GM23338 (cell line): ENCODE results near the gene TMPRSS13. TPM values are rescaled to one million over a fixed set of nuclear protein-coding genes. Genes with fewer than 3 reads are reported as not detected.

Experiments used
- ATAC-seq: fragments of 200-7000 bp; cut with Tn5 transposase; 3 replicates; pipeline ENCODE4 v1.9.1; 2020
- DNase-seq: peaks from one replicate; pipeline ENCODE4 v3.0.0-alpha.2; 2015; ENCODE audit warnings: low spot score
- H2AFZ ChIP-seq: fragments of 200-600 bp; sonication (generic); 2 replicates; pipeline ENCODE4 v1.8.0; 2016; ENCODE audit warnings: antibody characterized with exemption, mild to moderate bottlenecking, moderate library complexity
- H3F3A ChIP-seq: fragments of 200-600 bp; sonication (generic); replicated peaks from 2 replicates; pipeline ENCODE4 v1.8.0; 2017; ENCODE audit warnings: antibody characterized with exemption, mixed run types, low read depth
- H3K27ac ChIP-seq: fragments of 200-600 bp; sonication (generic); 2 replicates; pipeline ENCODE4 v1.6.1; 2016; ENCODE audit warnings: low read depth
- H3K27me3 ChIP-seq: fragments of 200-600 bp; sonication (generic); 2 replicates; pipeline ENCODE4 v1.8.0; 2016; ENCODE audit warnings: mild to moderate bottlenecking, mixed run types, moderate library complexity; ENCODE audit not compliant: insufficient read depth
- H3K36me3 ChIP-seq: fragments of 200-600 bp; sonication (generic); 2 replicates; pipeline ENCODE4 v1.8.0; 2016; ENCODE audit warnings: mild to moderate bottlenecking; ENCODE audit not compliant: insufficient read depth
- H3K4me1 ChIP-seq: fragments of 200-600 bp; sonication (generic); 2 replicates; pipeline ENCODE4 v1.8.0; 2016; ENCODE audit warnings: mild to moderate bottlenecking, moderate library complexity; ENCODE audit not compliant: insufficient read depth
- H3K4me2 ChIP-seq: fragments of 200-600 bp; sonication (generic); 2 replicates; pipeline ENCODE4 v1.7.1; 2017; ENCODE audit warnings: mixed run types
- H3K4me3 ChIP-seq: fragments of 200-600 bp; sonication (generic); 2 replicates; pipeline ENCODE4 v1.6.1; 2016; ENCODE audit warnings: mixed run types
- H3K79me2 ChIP-seq: fragments of 200-600 bp; sonication (generic); replicated peaks from 2 replicates; pipeline ENCODE4 v1.8.0; 2017; ENCODE audit warnings: mild to moderate bottlenecking; ENCODE audit not compliant: insufficient read depth
- H3K9me2 ChIP-seq: fragments of 200-600 bp; sonication (generic); 2 replicates; pipeline ENCODE4 v1.8.0; 2017; ENCODE audit not compliant: insufficient read depth
- H4K20me1 ChIP-seq: fragments of 200-600 bp; sonication (generic); replicated peaks from 2 replicates; pipeline ENCODE4 v1.8.0; 2017; ENCODE audit warnings: mild to moderate bottlenecking; ENCODE audit not compliant: insufficient read depth
- H3K27ac Mint-ChIP-seq: 2 replicates; pipeline ENCODE4 v1.8.0; 2020; ENCODE audit warnings: inconsistent platforms, mild to moderate bottlenecking, moderate library complexity, mixed read lengths
- H3K27me3 Mint-ChIP-seq: 3 replicates; pipeline ENCODE4 v1.8.0; 2022; ENCODE audit warnings: low read depth, mild to moderate bottlenecking, moderate library complexity, mixed read lengths, inconsistent platforms; ENCODE audit not compliant: insufficient read depth, poor library complexity
- H3K36me3 Mint-ChIP-seq: 3 replicates; pipeline ENCODE4 v1.8.0; 2021; ENCODE audit warnings: low read depth, mild to moderate bottlenecking, inconsistent platforms, moderate library complexity, mixed read lengths
- H3K4me1 Mint-ChIP-seq: 3 replicates; pipeline ENCODE4 v1.8.0; 2020; ENCODE audit warnings: mild to moderate bottlenecking, inconsistent platforms, mixed read lengths
- H3K4me3 Mint-ChIP-seq: 3 replicates; pipeline ENCODE4 v1.8.0; 2021; ENCODE audit warnings: moderate library complexity, mild to moderate bottlenecking, inconsistent platforms, mixed read lengths
- H3K9me3 Mint-ChIP-seq: 3 replicates; pipeline ENCODE4 v1.8.0; 2020; ENCODE audit warnings: moderate library complexity, mild to moderate bottlenecking, inconsistent platforms, mixed read lengths
- CREB1 ChIP-seq: fragments of 250-450 bp; sonication (Bioruptor Pico); IDR thresholded peaks from 2 replicates; pipeline ENCODE4 v1.5.0; 2020; ENCODE audit warnings: low read depth, mild to moderate bottlenecking, moderate library complexity
- EZH2 ChIP-seq: fragments of 200-600 bp; sonication (generic); IDR thresholded peaks from one replicate; pipeline ENCODE4 v1.8.0; 2017; ENCODE audit warnings: antibody characterized with exemption, mild to moderate bottlenecking, low read depth; ENCODE audit not compliant: unreplicated experiment
- EZH2phosphoT487 ChIP-seq: fragments of 200-600 bp; sonication (generic); IDR thresholded peaks from one replicate; pipeline ENCODE4 v1.8.1; 2018; ENCODE audit warnings: antibody characterized with exemption; ENCODE audit not compliant: unreplicated experiment
- JUNB ChIP-seq: IDR thresholded peaks from one replicate; pipeline ENCODE4 v1.6.1; 2016; ENCODE audit warnings: antibody characterized with exemption; ENCODE audit not compliant: unreplicated experiment
- NANOG ChIP-seq: IDR thresholded peaks from 2 replicates; pipeline ENCODE4 v1.6.1; 2016; ENCODE audit warnings: antibody characterized with exemption, borderline replicate concordance
- POLR2AphosphoS5 ChIP-seq: IDR thresholded peaks from 2 replicates; pipeline ENCODE4 v1.6.1; 2016; ENCODE audit warnings: antibody characterized with exemption, low read depth
- STAT1 ChIP-seq: IDR thresholded peaks from one replicate; pipeline ENCODE4 v1.6.1; 2016; ENCODE audit warnings: antibody characterized with exemption; ENCODE audit not compliant: unreplicated experiment
- ZNF114 ChIP-seq: fragments of 250-450 bp; sonication (Bioruptor Pico); IDR thresholded peaks from 2 replicates; pipeline ENCODE4 v1.5.0; 2020; ENCODE audit warnings: mild to moderate bottlenecking, moderate library complexity
- ZNF331 ChIP-seq: fragments of 250-450 bp; sonication (Bioruptor Pico); IDR thresholded peaks from 2 replicates; pipeline ENCODE4 v1.5.0; 2020; ENCODE audit warnings: low read depth, mild to moderate bottlenecking, moderate library complexity
- polyA plus RNA-seq: library from polyadenylated mRNA; unstranded; fragments of >200 nt; fragmentation: Nextera tagmentation; extraction: Ambion mirVana; gene quantifications from 2 replicates; pipeline ENCODE4 v1.2.1, GENCODE V29; 2016
- total RNA-seq: library from RNA; depleted of rRNA; stranded (reverse); fragments of >200 nt; shearing (Covaris generic); gene quantifications from 2 replicates; pipeline ENCODE4 v1.2.3, GENCODE V29; 2014
- TF ChIP-seq, protein P1 (sequence below): IDR thresholded peaks from 2 replicates; pipeline ENCODE4 v1.6.1; 2016; ENCODE audit warnings: antibody characterized with exemption
- TF ChIP-seq, protein P2 (sequence below), 2 experiments: fragments of 200-600 bp in 1 of 2; sonication (generic) in 1 of 2; conservative IDR thresholded peaks; 2 replicates each; pipeline versions ENCODE4 v1.5.1 to v1.6.1; 2016 to 2017; ENCODE audit warnings: antibody characterized with exemption in 2 of 2, low read depth in 2 of 2, mild to moderate bottlenecking in 2 of 2, moderate library complexity in 1 of 2
- TF ChIP-seq, protein P3 (sequence below): IDR thresholded peaks from one replicate; pipeline ENCODE4 v1.6.1; 2018; ENCODE audit warnings: antibody characterized with exemption; ENCODE audit not compliant: unreplicated experiment
- TF ChIP-seq, protein P4 (sequence below): fragments of 250-450 bp; sonication (Bioruptor Pico); IDR thresholded peaks from 2 replicates; pipeline ENCODE4 v1.5.0; 2020; ENCODE audit warnings: mild to moderate bottlenecking, moderate library complexity

TMPRSS13 gene
- total and polyA plus RNA-seq, 2 experiments from 2014 or later, result 0.31 TPM; not detected in 1

DNA sequence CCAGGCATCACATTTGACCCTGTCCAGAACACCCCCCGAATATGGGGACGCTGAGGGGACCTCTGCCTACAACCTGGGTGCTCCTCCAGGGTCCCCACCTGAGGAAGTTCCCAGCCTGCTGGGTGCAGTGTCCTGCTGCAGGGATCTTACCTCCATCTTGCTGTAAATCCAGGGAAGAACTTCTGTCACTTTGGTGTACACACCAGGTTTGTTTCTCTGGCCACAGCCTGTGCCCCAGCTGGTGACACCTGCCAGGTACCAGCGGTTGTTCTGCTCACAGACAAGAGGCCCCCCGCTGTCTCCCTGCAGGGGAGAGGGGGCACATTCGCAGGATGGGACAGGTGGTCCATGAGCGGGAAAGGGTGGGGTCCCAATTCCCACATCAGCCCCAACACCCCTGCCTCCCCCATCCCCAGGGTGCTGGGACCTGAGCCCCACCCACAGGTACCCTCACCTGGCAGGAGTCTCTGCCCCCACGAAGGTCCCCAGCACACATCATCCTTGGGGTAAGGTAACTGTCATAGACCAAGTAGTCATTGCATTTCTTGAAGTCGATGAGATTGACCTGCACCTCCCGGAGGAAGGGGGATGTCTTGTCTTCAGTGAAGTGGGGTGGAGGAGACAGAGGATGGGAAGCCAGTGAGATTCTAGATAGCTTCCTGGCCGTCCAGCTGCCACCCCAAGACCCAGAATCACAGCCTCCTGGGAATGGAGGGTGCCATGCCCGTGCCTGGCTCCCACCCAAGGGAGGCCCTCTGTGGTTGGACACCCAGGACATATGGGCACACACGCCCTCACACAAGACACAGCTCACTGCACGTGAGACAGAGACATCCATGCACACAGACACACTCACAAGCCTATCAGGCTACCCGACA, 25.5 kb downstream of the TMPRSS13 start:
- Mint-ChIP-seq H3K27me3 (peaks cover 5% of the 10 kb centered on the region), H3K27ac (no peak overlapping the region)
- H3K27ac ChIP-seq, result no peak overlapping the region

More for the DNA sequence above, 25.5 kb downstream of the TMPRSS13 start:
- H3K9me2 ChIP-seq, result no peaks in the 10 kb centered on the region
- H3K27me3 ChIP-seq, result no peaks in the 10 kb centered on the region
- H3K4me3 Mint-ChIP-seq, result no peak overlapping the region
- no peaks in the 10 kb centered on the region for H3F3A ChIP-seq
- H2AFZ ChIP-seq, result no peak overlapping the region
- no peaks in the 10 kb centered on the region for H3K36me3 ChIP-seq
- no peaks in the 10 kb centered on the region for H3K79me2 ChIP-seq
- no peaks in the 10 kb centered on the region for H4K20me1 ChIP-seq
- no peaks in the 10 kb centered on the region for H3K36me3 Mint-ChIP-seq
- H3K4me1 ChIP-seq, result 0 out of 2 replicates have a peak, but pooled peaks cover 3% of the 10 kb centered on the region
- no peak for DNase-seq
- no peak overlapping the region for H3K4me2 ChIP-seq
- H3K4me3 ChIP-seq, result no peak overlapping the region
- peaks cover 10% of the 10 kb centered on the region for H3K4me1 Mint-ChIP-seq
- TF ChIP-seq EZH2phosphoT487, result no peak
- no peak for TF ChIP-seq ZNF114 (CRISPR knock-in tag)
- no peak for TF ChIP-seq POLR2AphosphoS5
- no peak for TF ChIP-seq NANOG
- TF ChIP-seq, protein P1, sequence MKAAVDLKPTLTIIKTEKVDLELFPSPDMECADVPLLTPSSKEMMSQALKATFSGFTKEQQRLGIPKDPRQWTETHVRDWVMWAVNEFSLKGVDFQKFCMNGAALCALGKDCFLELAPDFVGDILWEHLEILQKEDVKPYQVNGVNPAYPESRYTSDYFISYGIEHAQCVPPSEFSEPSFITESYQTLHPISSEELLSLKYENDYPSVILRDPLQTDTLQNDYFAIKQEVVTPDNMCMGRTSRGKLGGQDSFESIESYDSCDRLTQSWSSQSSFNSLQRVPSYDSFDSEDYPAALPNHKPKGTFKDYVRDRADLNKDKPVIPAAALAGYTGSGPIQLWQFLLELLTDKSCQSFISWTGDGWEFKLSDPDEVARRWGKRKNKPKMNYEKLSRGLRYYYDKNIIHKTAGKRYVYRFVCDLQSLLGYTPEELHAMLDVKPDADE, result no peak
- no peak for TF ChIP-seq ZNF331
- TF ChIP-seq, protein P2, sequence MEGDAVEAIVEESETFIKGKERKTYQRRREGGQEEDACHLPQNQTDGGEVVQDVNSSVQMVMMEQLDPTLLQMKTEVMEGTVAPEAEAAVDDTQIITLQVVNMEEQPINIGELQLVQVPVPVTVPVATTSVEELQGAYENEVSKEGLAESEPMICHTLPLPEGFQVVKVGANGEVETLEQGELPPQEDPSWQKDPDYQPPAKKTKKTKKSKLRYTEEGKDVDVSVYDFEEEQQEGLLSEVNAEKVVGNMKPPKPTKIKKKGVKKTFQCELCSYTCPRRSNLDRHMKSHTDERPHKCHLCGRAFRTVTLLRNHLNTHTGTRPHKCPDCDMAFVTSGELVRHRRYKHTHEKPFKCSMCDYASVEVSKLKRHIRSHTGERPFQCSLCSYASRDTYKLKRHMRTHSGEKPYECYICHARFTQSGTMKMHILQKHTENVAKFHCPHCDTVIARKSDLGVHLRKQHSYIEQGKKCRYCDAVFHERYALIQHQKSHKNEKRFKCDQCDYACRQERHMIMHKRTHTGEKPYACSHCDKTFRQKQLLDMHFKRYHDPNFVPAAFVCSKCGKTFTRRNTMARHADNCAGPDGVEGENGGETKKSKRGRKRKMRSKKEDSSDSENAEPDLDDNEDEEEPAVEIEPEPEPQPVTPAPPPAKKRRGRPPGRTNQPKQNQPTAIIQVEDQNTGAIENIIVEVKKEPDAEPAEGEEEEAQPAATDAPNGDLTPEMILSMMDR (conservative IDR thresholded peaks at IDR 0.05; ENCODE audit: low read depth in 2 of 2), result no peak
- TF ChIP-seq, protein P3, sequence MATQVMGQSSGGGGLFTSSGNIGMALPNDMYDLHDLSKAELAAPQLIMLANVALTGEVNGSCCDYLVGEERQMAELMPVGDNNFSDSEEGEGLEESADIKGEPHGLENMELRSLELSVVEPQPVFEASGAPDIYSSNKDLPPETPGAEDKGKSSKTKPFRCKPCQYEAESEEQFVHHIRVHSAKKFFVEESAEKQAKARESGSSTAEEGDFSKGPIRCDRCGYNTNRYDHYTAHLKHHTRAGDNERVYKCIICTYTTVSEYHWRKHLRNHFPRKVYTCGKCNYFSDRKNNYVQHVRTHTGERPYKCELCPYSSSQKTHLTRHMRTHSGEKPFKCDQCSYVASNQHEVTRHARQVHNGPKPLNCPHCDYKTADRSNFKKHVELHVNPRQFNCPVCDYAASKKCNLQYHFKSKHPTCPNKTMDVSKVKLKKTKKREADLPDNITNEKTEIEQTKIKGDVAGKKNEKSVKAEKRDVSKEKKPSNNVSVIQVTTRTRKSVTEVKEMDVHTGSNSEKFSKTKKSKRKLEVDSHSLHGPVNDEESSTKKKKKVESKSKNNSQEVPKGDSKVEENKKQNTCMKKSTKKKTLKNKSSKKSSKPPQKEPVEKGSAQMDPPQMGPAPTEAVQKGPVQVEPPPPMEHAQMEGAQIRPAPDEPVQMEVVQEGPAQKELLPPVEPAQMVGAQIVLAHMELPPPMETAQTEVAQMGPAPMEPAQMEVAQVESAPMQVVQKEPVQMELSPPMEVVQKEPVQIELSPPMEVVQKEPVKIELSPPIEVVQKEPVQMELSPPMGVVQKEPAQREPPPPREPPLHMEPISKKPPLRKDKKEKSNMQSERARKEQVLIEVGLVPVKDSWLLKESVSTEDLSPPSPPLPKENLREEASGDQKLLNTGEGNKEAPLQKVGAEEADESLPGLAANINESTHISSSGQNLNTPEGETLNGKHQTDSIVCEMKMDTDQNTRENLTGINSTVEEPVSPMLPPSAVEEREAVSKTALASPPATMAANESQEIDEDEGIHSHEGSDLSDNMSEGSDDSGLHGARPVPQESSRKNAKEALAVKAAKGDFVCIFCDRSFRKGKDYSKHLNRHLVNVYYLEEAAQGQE, result no peak
- no peak for TF ChIP-seq CREB1 (CRISPR knock-in tag)
- no peak for TF ChIP-seq STAT1
- no peak for TF ChIP-seq EZH2
- no peak for TF ChIP-seq JUNB
- TF ChIP-seq, protein P4, sequence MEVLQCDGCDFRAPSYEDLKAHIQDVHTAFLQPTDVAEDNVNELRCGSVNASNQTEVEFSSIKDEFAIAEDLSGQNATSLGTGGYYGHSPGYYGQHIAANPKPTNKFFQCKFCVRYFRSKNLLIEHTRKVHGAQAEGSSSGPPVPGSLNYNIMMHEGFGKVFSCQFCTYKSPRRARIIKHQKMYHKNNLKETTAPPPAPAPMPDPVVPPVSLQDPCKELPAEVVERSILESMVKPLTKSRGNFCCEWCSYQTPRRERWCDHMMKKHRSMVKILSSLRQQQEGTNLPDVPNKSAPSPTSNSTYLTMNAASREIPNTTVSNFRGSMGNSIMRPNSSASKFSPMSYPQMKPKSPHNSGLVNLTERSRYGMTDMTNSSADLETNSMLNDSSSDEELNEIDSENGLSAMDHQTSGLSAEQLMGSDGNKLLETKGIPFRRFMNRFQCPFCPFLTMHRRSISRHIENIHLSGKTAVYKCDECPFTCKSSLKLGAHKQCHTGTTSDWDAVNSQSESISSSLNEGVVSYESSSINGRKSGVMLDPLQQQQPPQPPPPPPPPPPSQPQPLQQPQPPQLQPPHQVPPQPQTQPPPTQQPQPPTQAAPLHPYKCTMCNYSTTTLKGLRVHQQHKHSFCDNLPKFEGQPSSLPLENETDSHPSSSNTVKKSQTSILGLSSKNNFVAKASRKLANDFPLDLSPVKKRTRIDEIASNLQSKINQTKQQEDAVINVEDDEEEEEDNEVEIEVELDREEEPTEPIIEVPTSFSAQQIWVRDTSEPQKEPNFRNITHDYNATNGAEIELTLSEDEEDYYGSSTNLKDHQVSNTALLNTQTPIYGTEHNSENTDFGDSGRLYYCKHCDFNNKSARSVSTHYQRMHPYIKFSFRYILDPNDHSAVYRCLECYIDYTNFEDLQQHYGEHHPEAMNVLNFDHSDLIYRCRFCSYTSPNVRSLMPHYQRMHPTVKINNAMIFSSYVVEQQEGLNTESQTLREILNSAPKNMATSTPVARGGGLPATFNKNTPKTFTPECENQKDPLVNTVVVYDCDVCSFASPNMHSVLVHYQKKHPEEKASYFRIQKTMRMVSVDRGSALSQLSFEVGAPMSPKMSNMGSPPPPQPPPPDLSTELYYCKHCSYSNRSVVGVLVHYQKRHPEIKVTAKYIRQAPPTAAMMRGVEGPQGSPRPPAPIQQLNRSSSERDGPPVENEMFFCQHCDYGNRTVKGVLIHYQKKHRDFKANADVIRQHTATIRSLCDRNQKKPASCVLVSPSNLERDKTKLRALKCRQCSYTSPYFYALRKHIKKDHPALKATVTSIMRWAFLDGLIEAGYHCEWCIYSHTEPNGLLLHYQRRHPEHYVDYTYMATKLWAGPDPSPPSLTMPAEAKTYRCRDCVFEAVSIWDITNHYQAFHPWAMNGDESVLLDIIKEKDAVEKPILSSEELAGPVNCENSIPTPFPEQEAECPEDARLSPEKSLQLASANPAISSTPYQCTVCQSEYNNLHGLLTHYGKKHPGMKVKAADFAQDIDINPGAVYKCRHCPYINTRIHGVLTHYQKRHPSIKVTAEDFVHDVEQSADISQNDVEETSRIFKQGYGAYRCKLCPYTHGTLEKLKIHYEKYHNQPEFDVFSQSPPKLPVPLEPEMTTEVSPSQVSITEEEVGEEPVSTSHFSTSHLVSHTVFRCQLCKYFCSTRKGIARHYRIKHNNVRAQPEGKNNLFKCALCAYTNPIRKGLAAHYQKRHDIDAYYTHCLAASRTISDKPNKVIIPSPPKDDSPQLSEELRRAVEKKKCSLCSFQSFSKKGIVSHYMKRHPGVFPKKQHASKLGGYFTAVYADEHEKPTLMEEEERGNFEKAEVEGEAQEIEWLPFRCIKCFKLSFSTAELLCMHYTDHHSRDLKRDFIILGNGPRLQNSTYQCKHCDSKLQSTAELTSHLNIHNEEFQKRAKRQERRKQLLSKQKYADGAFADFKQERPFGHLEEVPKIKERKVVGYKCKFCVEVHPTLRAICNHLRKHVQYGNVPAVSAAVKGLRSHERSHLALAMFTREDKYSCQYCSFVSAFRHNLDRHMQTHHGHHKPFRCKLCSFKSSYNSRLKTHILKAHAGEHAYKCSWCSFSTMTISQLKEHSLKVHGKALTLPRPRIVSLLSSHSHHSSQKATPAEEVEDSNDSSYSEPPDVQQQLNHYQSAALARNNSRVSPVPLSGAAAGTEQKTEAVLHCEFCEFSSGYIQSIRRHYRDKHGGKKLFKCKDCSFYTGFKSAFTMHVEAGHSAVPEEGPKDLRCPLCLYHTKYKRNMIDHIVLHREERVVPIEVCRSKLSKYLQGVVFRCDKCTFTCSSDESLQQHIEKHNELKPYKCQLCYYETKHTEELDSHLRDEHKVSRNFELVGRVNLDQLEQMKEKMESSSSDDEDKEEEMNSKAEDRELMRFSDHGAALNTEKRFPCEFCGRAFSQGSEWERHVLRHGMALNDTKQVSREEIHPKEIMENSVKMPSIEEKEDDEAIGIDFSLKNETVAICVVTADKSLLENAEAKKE (CRISPR knock-in tag), result no peak
- ATAC-seq, result no peak
- H3K9me3 Mint-ChIP-seq, result no peaks in the 10 kb centered on the region
